Middle frontal gyrus (tissue), 1 donor: ENCODE data around the gene ANKFN1.
"Not testable (repeated sequence)": the region's sequence is repeated elsewhere in the genome, so short reads cannot be mapped to it uniquely, and the experiment has no call there.

ENCODE experiments used
- DNase-seq: peaks from one replicate; pipeline ENCODE4 v3.0.0-alpha.2; 2015; ENCODE audit warnings: low spot score; ENCODE audit errors: extremely low spot score

The ANKFN1 gene

DNA sequence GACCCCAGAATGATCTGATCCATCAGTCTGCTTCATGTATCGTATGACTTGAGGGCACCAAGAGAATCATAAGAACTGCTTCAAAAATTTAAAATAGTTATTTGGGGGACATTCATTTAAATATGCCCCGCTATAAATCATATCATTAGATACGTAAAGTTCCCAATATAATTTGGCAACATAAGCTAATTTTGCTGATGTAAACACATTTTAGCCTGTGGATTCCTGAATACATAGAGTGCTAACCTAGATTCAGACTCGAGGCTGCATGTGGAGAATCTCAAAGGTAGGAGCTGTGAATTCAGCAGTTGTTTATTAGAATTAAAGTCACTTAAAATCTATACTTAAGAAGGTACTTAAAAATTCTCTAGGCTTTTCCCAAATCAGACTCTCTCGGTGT is 24.9 kb downstream of the ANKFN1 start:
- no peak for DNase-seq

DNA sequence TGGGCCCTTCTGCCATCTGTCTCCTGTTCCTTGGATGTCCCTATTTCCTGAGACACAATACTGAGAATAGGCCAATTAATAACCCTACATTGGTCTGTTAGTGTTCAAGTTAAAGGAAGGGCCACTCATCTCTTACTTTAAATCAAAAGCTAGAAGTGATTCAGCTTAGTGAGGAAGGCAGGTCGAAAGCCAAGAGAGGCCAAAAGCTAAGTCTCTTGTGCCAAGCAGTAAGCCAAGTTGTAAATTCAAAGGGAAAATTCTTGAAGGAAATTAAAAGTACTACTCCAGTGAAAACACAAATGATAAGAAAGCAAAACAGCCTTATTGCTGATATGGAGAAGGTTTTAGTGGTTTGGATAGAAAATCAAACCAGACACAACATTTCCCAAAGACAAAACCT is 28.8 kb downstream of the ANKFN1 start:
- no peak for DNase-seq

GRCh38 chr17:56184650-56185049 is 31.4 kb downstream of the ANKFN1 start:
- no peak for DNase-seq

DNA sequence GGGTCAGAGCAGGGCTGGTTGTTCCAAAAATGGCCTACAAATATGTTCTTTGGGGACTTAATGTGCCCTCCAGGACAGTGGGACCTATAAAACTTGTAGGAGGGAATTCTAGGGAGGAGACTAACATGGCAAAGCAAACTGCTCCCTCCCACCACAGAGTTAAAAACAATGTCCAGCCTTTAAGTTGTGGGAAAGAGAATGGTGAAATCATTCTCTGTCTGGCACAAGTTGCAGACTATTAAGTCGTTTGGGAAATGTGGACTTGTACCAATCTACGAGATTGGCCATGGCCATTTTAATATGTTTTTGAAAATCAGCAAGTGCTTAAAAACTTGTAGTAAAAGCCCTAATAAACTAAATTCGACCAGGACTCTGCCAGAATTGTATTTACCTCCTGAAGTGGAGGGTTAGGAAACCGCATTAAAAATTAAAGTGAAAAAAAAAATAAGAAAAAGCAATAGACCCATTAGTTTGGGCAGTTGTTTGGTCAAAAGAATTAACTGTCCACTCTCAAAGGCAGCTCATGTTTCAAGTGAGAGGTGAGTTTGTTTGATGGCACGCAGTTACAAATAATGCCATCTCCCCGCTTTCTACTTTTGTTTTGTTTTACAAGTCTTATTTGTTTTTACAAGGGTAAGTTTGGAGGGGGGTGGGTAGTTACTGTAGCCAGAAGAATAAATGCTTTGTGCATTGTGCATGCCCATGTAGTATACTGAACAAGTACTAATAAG is 32.4 kb downstream of the ANKFN1 start:
- DNase-seq: no peak

- DNase-seq: no peak
Measured at GRCh38 chr17:56186222-56186786, 33.0 kb downstream of the ANKFN1 start.

- DNase-seq: no peak
Measured at GRCh38 chr17:56203430-56203829, 50.2 kb downstream of the ANKFN1 start.

DNA sequence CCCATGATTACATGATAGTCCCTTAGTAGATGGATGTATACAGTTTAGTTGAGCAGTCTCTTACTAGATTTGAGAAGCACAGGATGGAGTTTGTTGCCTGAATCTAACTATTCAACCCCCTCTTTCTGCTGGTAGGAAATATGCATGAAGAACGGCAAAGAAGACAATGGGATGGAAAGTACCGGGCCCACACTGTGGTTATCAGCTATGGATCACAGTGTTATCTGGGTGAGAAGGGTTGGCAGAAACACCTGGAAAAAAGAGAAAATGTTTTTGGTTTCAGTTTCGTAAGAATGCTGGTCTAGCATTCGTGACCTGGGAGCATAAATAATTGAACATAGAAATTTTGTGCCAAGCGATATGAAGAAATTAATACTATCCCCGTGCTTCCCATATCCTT is 53.1 kb downstream of the ANKFN1 start:
- DNase-seq: no peak

GRCh38 chr17:56213031-56213430 is 59.8 kb downstream of the ANKFN1 start:
- no peak for DNase-seq

DNA sequence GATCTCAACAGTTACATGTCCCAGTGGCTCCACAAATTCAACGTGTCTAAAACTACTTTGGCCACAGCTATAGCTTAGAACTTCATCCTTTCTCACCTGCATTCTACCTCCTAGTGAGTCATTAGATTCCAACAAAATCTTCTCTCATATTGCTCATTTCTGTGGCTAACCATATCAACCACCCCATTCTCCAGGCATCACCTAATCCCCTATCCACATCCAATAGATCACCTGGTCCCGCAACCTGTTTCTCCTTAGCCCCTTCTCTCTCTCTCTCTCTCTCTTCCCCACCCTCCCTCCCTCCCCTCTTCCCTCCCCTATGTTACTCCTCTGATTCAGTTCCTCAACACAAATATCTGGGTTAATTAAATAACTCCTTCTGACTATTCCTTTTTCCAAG is 64.6 kb downstream of the ANKFN1 start:
- no peak for DNase-seq

DNA sequence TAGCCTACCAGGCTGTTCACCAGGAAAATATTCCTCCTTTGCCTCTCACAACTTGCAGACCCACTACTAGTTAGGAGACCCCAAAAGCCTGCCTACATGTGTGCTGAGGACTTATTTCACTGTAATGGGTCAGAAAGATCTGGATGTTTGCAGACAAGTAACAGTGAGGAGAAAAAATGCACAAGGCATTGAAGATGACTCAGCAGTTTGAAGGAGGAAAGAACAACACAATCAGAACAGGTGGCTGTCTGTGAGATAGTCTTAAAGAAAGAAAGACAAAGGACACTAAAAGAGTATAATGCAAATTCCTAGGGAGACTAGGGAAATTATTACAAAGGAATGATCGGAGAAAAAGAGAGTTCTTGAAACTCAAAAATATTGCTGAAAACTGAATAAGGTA is 69.0 kb downstream of the ANKFN1 start:
- no peak for DNase-seq

DNA sequence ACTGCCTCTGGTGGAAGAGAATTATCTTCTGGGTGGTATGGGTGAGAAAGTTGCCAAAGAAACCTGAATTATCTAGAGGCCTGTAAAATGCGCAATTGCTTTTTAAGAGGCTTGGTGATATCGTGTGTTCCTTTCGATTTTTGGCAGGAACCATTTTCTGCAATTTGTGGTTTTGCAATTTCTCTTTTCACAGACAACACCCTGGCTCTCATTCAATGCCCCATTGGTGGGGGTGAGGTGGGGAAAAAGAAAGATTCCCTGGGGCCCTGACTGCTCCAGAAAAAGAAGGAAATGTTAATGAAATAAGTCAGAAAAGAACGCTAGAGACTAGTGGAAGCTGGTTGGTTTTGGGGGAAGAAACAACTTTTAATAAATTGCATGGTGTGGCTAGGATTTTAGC is 77.4 kb downstream of the ANKFN1 start:
- no peak for DNase-seq

- no peak for DNase-seq
Measured at GRCh38 chr17:56231252-56231651, 78.0 kb downstream of the ANKFN1 start.

- DNase-seq: no peak
Measured at GRCh38 chr17:56231693-56232092, 78.4 kb downstream of the ANKFN1 start.

DNA sequence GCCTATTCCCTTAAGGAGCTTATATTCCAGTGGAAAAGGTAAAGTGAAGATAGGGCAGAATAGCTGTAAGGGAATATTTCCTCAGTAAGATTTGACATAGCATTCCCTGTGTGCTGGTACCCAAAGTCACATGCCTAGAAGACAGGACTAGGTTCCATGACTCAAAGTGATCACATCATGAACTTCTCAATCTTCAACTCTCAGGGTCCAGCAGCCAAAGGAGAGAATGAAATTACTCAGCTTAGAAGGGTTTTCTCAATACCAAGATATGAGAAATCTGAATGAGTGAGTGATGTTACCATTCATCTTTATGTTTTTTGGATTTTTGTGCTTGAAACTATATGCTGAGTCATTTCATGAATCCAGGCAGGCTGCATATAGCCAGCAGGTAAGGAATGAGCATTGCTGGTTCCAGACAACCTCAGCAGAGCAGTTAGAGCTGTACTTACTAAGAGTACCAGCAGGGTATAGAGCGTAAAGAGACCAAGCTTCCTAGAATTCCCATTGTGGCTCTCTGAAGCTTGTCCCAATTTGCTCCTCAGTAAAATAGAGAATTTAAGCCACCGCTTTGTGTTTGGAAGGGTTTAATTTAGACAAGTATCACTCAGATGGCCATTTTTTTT is 91.1 kb downstream of the ANKFN1 start:
- DNase-seq: no peak

GRCh38 chr17:56247816-56248215 is 94.5 kb downstream of the ANKFN1 start:
- no peak for DNase-seq

- no peak for DNase-seq
Measured at GRCh38 chr17:56257075-56257474, 103.8 kb downstream of the ANKFN1 start.

DNA sequence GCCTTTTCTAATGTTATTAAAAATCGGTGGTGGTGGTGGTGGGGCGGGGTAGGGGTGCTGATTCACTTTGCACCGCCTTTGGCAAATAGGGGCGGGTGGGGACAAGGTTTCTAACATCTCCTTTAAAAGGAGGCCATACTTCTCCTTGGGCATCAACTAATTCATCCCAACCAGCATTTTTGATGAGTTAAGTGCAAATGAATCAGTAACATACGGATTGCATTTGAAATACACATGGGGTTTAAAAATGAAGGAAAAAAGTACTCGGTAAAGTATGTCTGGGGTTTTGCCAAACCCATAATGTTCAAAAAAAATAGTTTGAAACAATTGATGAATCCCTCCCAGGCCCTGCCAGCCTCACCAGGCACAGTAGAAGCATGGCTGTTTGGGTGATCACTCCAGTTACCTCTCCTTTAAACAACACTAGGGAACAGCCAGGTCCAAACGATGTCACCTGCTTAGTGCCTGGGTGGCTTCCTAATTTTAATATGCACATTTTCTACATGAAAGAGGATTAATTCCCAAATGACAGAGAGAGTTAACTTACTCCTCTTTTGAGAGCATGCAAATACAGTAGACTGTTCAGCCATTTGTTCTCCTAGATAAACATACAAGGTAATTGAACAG is 107.2 kb downstream of the ANKFN1 start:
- no peak for DNase-seq

- no peak for DNase-seq
Measured at GRCh38 chr17:56262803-56263202, 109.5 kb downstream of the ANKFN1 start.

- no peak for DNase-seq
Measured at GRCh38 chr17:56269556-56270389, 116.5 kb downstream of the ANKFN1 start.

- no peak for DNase-seq
Measured at GRCh38 chr17:56274491-56274890, 121.2 kb downstream of the ANKFN1 start.

GRCh38 chr17:56284482-56284881 is 131.2 kb downstream of the ANKFN1 start:
- DNase-seq: no peak

GRCh38 chr17:56288786-56289185 is 135.5 kb downstream of the ANKFN1 start:
- DNase-seq: not testable (repeated sequence)
